ENCODE measurements around the gene MCTS1.

DNA sequence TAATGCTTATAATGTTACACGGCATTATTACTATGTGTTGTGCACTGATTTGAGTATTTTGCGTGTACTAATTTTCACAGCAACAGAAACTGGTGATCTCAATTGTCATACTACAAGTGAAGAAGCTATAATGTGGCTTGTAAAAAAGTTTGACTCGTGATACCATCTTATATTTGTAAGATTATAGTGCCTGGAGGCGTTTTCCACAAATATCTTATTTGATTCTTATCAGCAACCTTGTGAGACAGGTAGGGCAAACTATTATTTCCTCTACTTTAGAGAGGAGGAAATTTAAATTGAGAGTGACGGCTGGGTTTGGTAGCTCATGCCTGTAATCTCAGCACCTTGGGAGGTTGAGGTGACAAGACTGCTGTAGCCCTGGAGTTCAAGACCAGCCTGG, 47.6 kb upstream of the MCTS1 start:
- TF ChIP-seq, protein P1, sequence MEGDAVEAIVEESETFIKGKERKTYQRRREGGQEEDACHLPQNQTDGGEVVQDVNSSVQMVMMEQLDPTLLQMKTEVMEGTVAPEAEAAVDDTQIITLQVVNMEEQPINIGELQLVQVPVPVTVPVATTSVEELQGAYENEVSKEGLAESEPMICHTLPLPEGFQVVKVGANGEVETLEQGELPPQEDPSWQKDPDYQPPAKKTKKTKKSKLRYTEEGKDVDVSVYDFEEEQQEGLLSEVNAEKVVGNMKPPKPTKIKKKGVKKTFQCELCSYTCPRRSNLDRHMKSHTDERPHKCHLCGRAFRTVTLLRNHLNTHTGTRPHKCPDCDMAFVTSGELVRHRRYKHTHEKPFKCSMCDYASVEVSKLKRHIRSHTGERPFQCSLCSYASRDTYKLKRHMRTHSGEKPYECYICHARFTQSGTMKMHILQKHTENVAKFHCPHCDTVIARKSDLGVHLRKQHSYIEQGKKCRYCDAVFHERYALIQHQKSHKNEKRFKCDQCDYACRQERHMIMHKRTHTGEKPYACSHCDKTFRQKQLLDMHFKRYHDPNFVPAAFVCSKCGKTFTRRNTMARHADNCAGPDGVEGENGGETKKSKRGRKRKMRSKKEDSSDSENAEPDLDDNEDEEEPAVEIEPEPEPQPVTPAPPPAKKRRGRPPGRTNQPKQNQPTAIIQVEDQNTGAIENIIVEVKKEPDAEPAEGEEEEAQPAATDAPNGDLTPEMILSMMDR (IDR thresholded peaks at IDR 0.05): no peak
- TF ChIP-seq POLR2A (IDR thresholded peaks at IDR 0.05): no peak
